OCI-LY7 (cell line): ENCODE measurements around the gene KCTD8. TPM values are rescaled to one million over a fixed set of nuclear protein-coding genes. Genes with fewer than 3 reads are reported as not detected.

ENCODE experiments used
- BruUV-seq: library from RNA; stranded (reverse); fragments of 400-500 nt; replicated peaks from 2 replicates; lab custom pipeline; 2021; lab: Mats Ljungman, UMichigan
- CTCF ChIA-PET: fragments of 300-600 bp; sonication (Branson Sonifier 250); formaldehyde crosslinking; loops from one replicate; lab custom pipeline; 2022; ENCODE audit warnings: antibody characterized with exemption; ENCODE audit not compliant: unreplicated experiment; lab: Charles Lee
- POLR2A ChIA-PET: fragments of 300-600 bp; sonication (Branson Sonifier 250); formaldehyde crosslinking; loops from one replicate; lab custom pipeline; 2022; ENCODE audit warnings: antibody characterized with exemption; lab: Charles Lee
- DNase-seq: peaks from one replicate; pipeline ENCODE4 v3.0.0-alpha.2; 2015; ENCODE audit warnings: low spot score
- H2AFZ ChIP-seq: fragments of 200-600 bp; sonication (generic), shearing (Covaris generic); 2 replicates; pipeline ENCODE4 v1.6.1; 2014; ENCODE audit warnings: mild to moderate bottlenecking, antibody characterized with exemption, low read length, moderate library complexity
- H3K27ac ChIP-seq: fragments of 200-600 bp; sonication (generic); 2 replicates; pipeline ENCODE4 v1.5.1; 2014; ENCODE audit warnings: mixed run types, low read depth, mild to moderate bottlenecking, moderate library complexity, low read length, inconsistent platforms; ENCODE audit not compliant: poor library complexity, severe bottlenecking
- H3K36me3 ChIP-seq: fragments of 200-600 bp; sonication (generic); 2 replicates; pipeline ENCODE4 v1.6.1; 2014; ENCODE audit warnings: mild to moderate bottlenecking, antibody characterized with exemption, low read length, moderate library complexity, mixed read lengths; ENCODE audit not compliant: insufficient read depth
- H3K4me1 ChIP-seq: fragments of 200-600 bp; sonication (generic); 2 replicates; pipeline ENCODE4 v1.5.1; 2014; ENCODE audit warnings: mild to moderate bottlenecking, low read length; ENCODE audit not compliant: insufficient read depth, poor library complexity, severe bottlenecking
- H3K4me2 ChIP-seq: fragments of 200-600 bp; sonication (generic); 2 replicates; pipeline ENCODE4 v1.6.1; 2014; ENCODE audit warnings: mild to moderate bottlenecking, low read length
- H3K4me3 ChIP-seq: fragments of 200-600 bp; sonication (generic); 2 replicates; pipeline ENCODE4 v1.5.1; 2014; ENCODE audit warnings: mild to moderate bottlenecking, low read depth, low read length; ENCODE audit not compliant: poor library complexity, severe bottlenecking
- H3K79me2 ChIP-seq: fragments of 200-600 bp; sonication (generic); 2 replicates; pipeline ENCODE4 v1.6.1; 2016; ENCODE audit warnings: low read depth, mild to moderate bottlenecking, low read length, moderate library complexity, mixed read lengths; ENCODE audit not compliant: insufficient read depth
- H3K9me2 ChIP-seq: fragments of 200-600 bp; sonication (generic); 2 replicates; pipeline ENCODE4 v1.6.1; 2016; ENCODE audit warnings: mild to moderate bottlenecking, low read length, mixed read lengths; ENCODE audit not compliant: insufficient read depth
- H3K9me3 ChIP-seq: fragments of 200-600 bp; sonication (generic); 2 replicates; pipeline ENCODE4 v1.6.1; 2014; ENCODE audit warnings: mild to moderate bottlenecking, mixed run types, low read length, mixed read lengths
- H4K20me1 ChIP-seq: fragments of 200-600 bp; sonication (generic); 2 replicates; pipeline ENCODE4 v1.6.1; 2014; ENCODE audit warnings: mild to moderate bottlenecking, antibody characterized with exemption, low read length, moderate library complexity, mixed read lengths; ENCODE audit not compliant: insufficient read depth
- EZH2phosphoT487 ChIP-seq: fragments of 200-600 bp; sonication (generic); IDR thresholded peaks from 2 replicates; pipeline ENCODE4 v1.6.1; 2018; ENCODE audit warnings: low read depth, borderline replicate concordance, mild to moderate bottlenecking, mixed run types, antibody characterized with exemption, low read length, moderate library complexity, mixed read lengths
- intact Hi-C: fragments of 100-400 bp; cut with micrococcal nuclease; formaldehyde crosslinking; loops from one replicate; pipeline ENCODE4 v1.10.0; 2022; ENCODE audit not compliant: unreplicated experiment
- total RNA-seq, 2 experiments: library from RNA; depleted of rRNA in 1 of 2; stranded (reverse); fragments of >200 nt in 1 of 2; shearing (Covaris generic) in 1 of 2; gene quantifications; 2 replicates each; pipeline ENCODE4 v1.2.3, GENCODE V29; 2014 to 2022
- TF ChIP-seq, protein P1 (sequence below): fragments of 200-600 bp; sonication (generic); conservative IDR thresholded peaks from 2 replicates; pipeline ENCODE4 v1.5.1; 2014; ENCODE audit warnings: mild to moderate bottlenecking, antibody characterized with exemption, low read length, moderate library complexity, mixed read lengths

The KCTD8 gene
- total RNA-seq, 2 experiments from 2014 or later: not detected

DNA sequence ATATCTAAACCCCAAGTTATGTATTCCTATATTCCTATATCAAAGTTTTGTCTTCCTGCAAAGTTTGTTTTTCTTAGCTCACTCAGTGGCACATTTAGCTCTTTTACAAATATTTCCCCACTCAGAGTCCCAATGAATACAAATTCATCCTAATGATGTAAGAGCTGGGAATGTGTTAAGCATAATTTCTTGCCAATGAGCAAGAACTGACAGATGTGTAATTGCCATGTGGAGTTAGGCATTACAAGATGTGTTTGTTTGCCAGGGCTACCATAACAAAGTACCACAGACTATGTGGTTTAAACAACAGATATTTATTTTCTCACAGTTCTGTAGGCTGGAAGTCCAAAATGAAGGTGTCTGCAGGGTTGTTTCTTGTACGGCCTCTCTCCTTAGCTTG is 302.1 kb downstream of the KCTD8 start:
- no peaks in the 10 kb centered on the region for H3K36me3 ChIP-seq
- TF ChIP-seq EZH2phosphoT487: no peak
- TF ChIP-seq, protein P1, sequence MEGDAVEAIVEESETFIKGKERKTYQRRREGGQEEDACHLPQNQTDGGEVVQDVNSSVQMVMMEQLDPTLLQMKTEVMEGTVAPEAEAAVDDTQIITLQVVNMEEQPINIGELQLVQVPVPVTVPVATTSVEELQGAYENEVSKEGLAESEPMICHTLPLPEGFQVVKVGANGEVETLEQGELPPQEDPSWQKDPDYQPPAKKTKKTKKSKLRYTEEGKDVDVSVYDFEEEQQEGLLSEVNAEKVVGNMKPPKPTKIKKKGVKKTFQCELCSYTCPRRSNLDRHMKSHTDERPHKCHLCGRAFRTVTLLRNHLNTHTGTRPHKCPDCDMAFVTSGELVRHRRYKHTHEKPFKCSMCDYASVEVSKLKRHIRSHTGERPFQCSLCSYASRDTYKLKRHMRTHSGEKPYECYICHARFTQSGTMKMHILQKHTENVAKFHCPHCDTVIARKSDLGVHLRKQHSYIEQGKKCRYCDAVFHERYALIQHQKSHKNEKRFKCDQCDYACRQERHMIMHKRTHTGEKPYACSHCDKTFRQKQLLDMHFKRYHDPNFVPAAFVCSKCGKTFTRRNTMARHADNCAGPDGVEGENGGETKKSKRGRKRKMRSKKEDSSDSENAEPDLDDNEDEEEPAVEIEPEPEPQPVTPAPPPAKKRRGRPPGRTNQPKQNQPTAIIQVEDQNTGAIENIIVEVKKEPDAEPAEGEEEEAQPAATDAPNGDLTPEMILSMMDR: no peak
- no peak overlapping the region for H3K4me2 ChIP-seq
- H3K4me1 ChIP-seq: no peaks in the 10 kb centered on the region
- intact Hi-C loops: no loop called here
- no peak for DNase-seq
- H2AFZ ChIP-seq: no peak overlapping the region
- ChIA-PET POLR2A (interaction anchor here (0.6 kb wide), 2 partner anchors 57 to 1239 kb away, joined by 3 to 5 read pairs; no protein-coding TSS in a partner anchor), CTCF (no interaction called here)
- no peaks in the 10 kb centered on the region for H3K79me2 ChIP-seq
- BruUV-seq: no TSS peak
- H3K4me3 ChIP-seq: no peak overlapping the region
- H4K20me1 ChIP-seq: no peaks in the 10 kb centered on the region
- H3K27ac ChIP-seq: no peak overlapping the region
- H3K9me3 ChIP-seq: no peaks in the 10 kb centered on the region
- H3K9me2 ChIP-seq: no peaks in the 10 kb centered on the region

DNA sequence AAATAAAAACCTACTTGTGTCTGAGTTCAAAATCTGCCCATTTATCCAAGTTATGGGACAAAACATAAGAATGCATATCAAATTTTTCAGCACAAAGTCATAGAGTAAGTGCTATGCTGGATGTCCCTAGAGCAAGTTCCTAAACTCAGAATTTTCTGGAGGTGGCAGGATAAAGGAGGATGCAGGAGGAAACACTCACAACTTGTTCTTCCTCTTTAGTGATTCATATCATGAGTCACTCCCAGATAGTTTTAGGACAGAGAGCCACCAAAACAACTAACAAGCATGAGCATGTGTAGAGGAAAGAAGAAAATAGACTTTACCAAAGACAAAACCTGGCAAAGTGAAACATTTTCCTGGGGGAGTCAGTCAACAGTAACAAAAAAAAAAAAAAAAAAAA is 302.7 kb downstream of the KCTD8 start:
- ChIA-PET CTCF (no interaction called here), POLR2A (interaction anchor here (0.6 kb wide), 1 partner anchor 1238 kb away, joined by 3 read pairs; no protein-coding TSS in a partner anchor)
- no peak overlapping the region for H2AFZ ChIP-seq
- H3K36me3 ChIP-seq: no peaks in the 10 kb centered on the region
- no peak for DNase-seq
- H3K9me2 ChIP-seq: no peaks in the 10 kb centered on the region
- no peaks in the 10 kb centered on the region for H3K9me3 ChIP-seq
- H3K79me2 ChIP-seq: no peaks in the 10 kb centered on the region
- H4K20me1 ChIP-seq: no peaks in the 10 kb centered on the region
- H3K4me2 ChIP-seq: no peak overlapping the region
- H3K4me1 ChIP-seq: no peaks in the 10 kb centered on the region
- intact Hi-C loops: no loop called here
- BruUV-seq: no TSS peak
- TF ChIP-seq, protein P1: no peak
- TF ChIP-seq EZH2phosphoT487: no peak
- H3K4me3 ChIP-seq: no peak overlapping the region
- H3K27ac ChIP-seq: no peak overlapping the region

DNA sequence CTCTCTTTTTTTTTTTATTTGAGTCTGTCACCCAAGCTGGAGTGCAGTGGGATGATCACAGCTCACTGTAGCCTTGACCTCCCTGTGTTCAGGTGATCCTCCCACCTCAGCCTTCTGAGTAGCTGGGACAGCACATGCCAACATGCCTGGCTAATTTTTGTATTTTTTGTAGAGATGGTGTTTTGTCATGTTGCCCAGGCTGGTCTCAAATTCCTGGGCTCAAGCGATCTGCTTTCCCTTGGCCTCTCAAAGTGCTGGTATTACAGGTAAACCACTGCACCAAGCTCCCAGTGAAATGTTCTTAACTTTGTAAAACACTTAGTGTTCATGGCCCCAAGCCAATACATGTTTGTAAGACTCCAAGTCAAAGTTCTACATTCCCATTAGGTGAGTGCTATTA is 316.1 kb downstream of the KCTD8 start:
- H3K9me2 ChIP-seq: no peaks in the 10 kb centered on the region
- ChIA-PET CTCF (no interaction called here), POLR2A (interaction anchor here (0.6 kb wide), 1 partner anchor 158 kb away, joined by 3 read pairs; no protein-coding TSS in a partner anchor)
- TF ChIP-seq, protein P1: no peak
- no peak for TF ChIP-seq EZH2phosphoT487
- no peaks in the 10 kb centered on the region for H4K20me1 ChIP-seq
- no peak overlapping the region for H3K4me3 ChIP-seq
- H3K27ac ChIP-seq: no peak overlapping the region
- H3K4me2 ChIP-seq: no peak overlapping the region
- no peaks in the 10 kb centered on the region for H3K36me3 ChIP-seq
- intact Hi-C loops: no loop called here
- no peaks in the 10 kb centered on the region for H3K79me2 ChIP-seq
- H3K9me3 ChIP-seq: no peaks in the 10 kb centered on the region
- H2AFZ ChIP-seq: no peak overlapping the region
- H3K4me1 ChIP-seq: no peaks in the 10 kb centered on the region
- DNase-seq: no peak
- BruUV-seq: no TSS peak

Other genes starting within 250 kb of the KCTD8 start
- gene YIPF7, start 202.8 kb upstream of the KCTD8 start, total RNA-seq (2014; rRNA removed; shearing (Covaris generic)): not detected in 2 replicates
- gene YIPF7, start 202.8 kb upstream of the KCTD8 start, total RNA-seq (2022): not detected in 2 replicates
- 24.0 and 26.6 TPM in 2 replicates for gene GUF1, start 229.6 kb upstream of the KCTD8 start, total RNA-seq (2014; rRNA removed; shearing (Covaris generic))
- gene GUF1, start 229.6 kb upstream of the KCTD8 start, total RNA-seq (2022): 34.7 and 38.1 TPM in 2 replicates